Vagina (tissue), 2 donors: ENCODE data around the gene FADS3.

Source experiments
- POLR2A ChIP-seq, 2 donors: fragments of 450-650 bp; IDR thresholded peaks; one replicate each; pipeline ENCODE4 v1.6.1; 2017; ENCODE audit warnings: antibody characterized with exemption in 2 of 2, mild to moderate bottlenecking in 2 of 2, moderate library complexity in 2 of 2
- POLR2AphosphoS5 ChIP-seq, 2 donors: sonication (generic); formaldehyde crosslinking; IDR thresholded peaks; one replicate each; pipeline ENCODE4 v1.9.0; 2017; ENCODE audit warnings: antibody characterized with exemption in 2 of 2, mild to moderate bottlenecking in 2 of 2, low read depth in 1 of 2; ENCODE audit not compliant: insufficient read depth in 1 of 2
- TF ChIP-seq, protein P1 (sequence below), 3 experiments: fragments of 450-650 bp in 2 of 3; fragments of 200-600 bp in 1 of 3; sonication (generic) in 1 of 3; IDR thresholded peaks; one replicate each; pipeline ENCODE4 v1.5.1; 2017 to 2019; ENCODE audit warnings: antibody characterized with exemption in 3 of 3, mild to moderate bottlenecking in 2 of 3, moderate library complexity in 2 of 3

DNA sequence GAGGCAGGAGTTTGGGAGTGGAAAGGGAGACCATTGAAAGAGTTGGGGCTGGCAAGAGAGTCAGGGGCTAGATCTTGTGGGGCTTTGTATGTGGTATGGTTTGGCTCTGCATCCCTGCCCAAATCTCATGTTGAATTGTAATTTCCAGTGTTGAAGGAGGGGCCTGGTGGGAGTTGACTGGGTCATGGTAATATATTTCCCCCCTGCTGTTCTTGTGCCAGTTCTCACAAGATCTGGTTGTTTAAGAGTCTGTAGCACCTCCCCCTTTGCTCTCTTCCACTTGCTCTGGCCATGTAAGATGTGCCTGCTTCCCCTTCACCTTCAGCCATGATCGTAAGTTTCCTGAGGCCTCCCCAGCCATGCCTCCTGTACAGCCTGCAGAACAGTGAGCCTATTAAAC is 36.2 kb upstream of the FADS3 start:
- TF ChIP-seq, protein P1, sequence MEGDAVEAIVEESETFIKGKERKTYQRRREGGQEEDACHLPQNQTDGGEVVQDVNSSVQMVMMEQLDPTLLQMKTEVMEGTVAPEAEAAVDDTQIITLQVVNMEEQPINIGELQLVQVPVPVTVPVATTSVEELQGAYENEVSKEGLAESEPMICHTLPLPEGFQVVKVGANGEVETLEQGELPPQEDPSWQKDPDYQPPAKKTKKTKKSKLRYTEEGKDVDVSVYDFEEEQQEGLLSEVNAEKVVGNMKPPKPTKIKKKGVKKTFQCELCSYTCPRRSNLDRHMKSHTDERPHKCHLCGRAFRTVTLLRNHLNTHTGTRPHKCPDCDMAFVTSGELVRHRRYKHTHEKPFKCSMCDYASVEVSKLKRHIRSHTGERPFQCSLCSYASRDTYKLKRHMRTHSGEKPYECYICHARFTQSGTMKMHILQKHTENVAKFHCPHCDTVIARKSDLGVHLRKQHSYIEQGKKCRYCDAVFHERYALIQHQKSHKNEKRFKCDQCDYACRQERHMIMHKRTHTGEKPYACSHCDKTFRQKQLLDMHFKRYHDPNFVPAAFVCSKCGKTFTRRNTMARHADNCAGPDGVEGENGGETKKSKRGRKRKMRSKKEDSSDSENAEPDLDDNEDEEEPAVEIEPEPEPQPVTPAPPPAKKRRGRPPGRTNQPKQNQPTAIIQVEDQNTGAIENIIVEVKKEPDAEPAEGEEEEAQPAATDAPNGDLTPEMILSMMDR (IDR thresholded peaks at IDR 0.05) = no peak
- TF ChIP-seq POLR2A (IDR thresholded peaks at IDR 0.05) (no peak), POLR2AphosphoS5 (IDR thresholded peaks at IDR 0.05; ENCODE audit: insufficient read depth in 1 of 2, low read depth in 1 of 2) (no peak)
